Keratinocyte (primary cell): ENCODE data around the gene OGA.

ENCODE experiments used
- EZH2 ChIP-seq: IDR thresholded peaks from one replicate; pipeline ENCODE4 v1.6.1; 2012; ENCODE audit warnings: inconsistent platforms, mild to moderate bottlenecking, low read length, moderate library complexity
- TF ChIP-seq, protein P1 (sequence below), 3 experiments: IDR thresholded peaks in 1 of 3; conservative IDR thresholded peaks in 1 of 3; optimal IDR thresholded peaks in 1 of 3; 2 replicates in 2 of 3; 3 replicates in 1 of 3; pipeline versions ENCODE3 to v1.5.1; 2011; ENCODE audit warnings: low read length in 3 of 3, mild to moderate bottlenecking in 3 of 3, moderate library complexity in 2 of 3, control low read depth in 1 of 3, inconsistent platforms in 1 of 3; ENCODE audit not compliant: insufficient read depth in 2 of 3; ENCODE audit errors: extremely low read depth in 1 of 3

DNA sequence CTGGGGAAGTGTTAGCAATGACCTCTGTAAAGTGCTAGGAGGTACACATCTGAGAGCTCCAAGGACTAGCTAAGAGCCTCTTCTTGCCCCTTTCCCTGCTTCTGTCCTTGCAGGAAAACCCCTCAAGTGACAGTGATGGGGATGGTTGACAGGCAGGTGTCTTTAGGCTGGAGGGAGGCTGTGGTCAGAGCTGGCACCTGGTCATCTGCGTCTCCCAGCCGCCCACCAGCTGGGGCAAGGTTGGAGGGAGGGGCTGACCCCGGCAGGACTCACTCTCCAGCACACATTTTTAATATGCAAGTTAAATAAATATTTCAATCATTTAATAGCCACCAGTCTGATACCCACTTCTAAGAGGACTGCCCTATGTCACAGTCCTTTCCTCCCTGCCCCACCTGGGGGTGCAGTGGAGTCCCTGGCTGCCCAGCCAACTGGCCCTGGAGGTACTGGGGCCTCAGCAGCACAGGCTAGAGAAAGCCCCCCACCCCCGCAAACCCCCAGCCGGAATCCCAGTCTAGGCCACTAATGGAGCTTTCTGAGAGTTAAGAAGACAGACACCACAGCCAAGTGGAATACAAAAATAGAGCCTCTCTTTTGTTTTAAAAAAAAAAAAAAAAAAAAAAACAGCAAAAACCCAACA is 48.6 kb downstream of the OGA start:
- TF ChIP-seq, protein P1, sequence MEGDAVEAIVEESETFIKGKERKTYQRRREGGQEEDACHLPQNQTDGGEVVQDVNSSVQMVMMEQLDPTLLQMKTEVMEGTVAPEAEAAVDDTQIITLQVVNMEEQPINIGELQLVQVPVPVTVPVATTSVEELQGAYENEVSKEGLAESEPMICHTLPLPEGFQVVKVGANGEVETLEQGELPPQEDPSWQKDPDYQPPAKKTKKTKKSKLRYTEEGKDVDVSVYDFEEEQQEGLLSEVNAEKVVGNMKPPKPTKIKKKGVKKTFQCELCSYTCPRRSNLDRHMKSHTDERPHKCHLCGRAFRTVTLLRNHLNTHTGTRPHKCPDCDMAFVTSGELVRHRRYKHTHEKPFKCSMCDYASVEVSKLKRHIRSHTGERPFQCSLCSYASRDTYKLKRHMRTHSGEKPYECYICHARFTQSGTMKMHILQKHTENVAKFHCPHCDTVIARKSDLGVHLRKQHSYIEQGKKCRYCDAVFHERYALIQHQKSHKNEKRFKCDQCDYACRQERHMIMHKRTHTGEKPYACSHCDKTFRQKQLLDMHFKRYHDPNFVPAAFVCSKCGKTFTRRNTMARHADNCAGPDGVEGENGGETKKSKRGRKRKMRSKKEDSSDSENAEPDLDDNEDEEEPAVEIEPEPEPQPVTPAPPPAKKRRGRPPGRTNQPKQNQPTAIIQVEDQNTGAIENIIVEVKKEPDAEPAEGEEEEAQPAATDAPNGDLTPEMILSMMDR (optimal IDR thresholded peaks at IDR 0.05 in 1 of 3, IDR thresholded peaks at IDR 0.05 in 1 of 3, conservative IDR thresholded peaks at IDR 0.05 in 1 of 3; ENCODE audit: extremely low read depth in 1 of 3, insufficient read depth in 2 of 3, low read length in 3 of 3) = no peak
- TF ChIP-seq EZH2 = no peak
